CD4-positive, alpha-beta T cell treated with Interleukin-12 subunit alpha and Interleukin-12 subunit beta, for 1 hour (primary cell): ENCODE results near the gene PTP4A1.
"Not testable (repeated sequence)": the region's sequence is repeated elsewhere in the genome, so short reads cannot be mapped to it uniquely, and the experiment has no call there.

Experiments used
- DNase-seq: peaks from one replicate; pipeline ENCODE4 v3.0.0-alpha.2; 2020

PTP4A1 gene

GRCh38 chr6:63584566-63584965 is 12.3 kb downstream of the PTP4A1 start:
- DNase-seq = no peak

- not testable (repeated sequence) for DNase-seq
Observed at GRCh38 chr6:63585652-63586051, 13.4 kb downstream of the PTP4A1 start.

DNA sequence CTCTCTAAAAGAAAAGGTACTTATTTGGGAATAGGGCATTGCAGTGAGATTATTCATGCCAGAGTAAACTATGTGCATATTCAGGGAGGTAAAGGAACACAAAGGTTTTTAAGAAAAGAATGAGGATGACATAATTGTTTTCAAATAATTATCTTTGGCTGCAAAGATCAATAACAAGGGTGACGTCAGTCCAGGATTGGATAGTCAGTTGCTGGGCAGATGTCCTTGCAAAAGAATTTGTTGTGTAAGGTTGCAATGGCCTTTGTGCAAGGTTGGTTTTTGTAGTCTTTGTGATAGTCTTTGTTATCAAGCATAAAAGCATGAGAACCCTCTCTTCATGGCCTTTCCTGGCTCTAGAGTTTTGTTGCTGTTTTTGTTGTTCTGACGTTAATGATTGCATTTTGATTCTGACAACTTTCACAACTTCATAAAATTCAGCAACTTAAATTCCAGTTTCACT is 17.7 kb downstream of the PTP4A1 start:
- DNase-seq = no peak

- DNase-seq = no peak
Observed at GRCh38 chr6:63592886-63593285, 20.6 kb downstream of the PTP4A1 start.

DNA sequence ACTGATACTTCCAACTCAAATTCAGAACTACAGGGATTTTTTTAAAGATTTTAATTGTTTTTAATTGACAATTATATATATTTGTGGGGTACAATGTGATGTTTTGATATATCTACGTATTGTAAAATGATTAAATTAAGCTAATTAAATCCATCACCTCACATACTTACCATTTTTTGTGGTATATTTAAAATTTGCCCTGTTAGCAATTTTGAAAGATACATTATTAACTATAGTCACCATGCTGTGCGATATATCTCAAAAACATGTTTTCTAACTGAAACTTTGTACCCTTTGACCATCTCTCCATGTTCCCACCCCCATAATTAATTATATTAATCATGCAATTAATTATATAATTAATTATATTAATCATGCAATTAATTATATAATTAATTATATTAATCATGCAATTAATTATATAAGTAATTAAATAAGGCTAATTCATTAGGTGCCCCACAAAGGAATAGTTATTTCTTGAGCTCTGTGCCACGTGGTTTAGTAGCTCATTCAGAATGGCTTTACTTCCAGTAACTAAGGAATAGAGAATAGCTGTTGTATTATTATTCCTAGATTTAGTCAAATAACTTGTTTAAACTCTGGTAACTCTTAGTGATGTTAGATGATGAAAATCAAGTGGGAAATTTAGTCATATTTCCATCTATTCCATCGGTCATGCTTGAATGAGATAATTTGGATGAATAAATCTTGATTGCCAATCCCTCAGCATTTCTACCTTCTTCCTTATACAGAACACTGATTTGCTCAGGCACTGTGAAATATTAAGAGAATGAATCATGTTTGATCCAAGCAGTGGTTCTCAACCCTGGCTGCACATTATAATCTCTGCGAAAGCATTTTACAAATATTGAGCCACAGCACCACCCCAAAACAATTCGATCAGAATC is 25.1 kb downstream of the PTP4A1 start:
- DNase-seq = no peak

DNA sequence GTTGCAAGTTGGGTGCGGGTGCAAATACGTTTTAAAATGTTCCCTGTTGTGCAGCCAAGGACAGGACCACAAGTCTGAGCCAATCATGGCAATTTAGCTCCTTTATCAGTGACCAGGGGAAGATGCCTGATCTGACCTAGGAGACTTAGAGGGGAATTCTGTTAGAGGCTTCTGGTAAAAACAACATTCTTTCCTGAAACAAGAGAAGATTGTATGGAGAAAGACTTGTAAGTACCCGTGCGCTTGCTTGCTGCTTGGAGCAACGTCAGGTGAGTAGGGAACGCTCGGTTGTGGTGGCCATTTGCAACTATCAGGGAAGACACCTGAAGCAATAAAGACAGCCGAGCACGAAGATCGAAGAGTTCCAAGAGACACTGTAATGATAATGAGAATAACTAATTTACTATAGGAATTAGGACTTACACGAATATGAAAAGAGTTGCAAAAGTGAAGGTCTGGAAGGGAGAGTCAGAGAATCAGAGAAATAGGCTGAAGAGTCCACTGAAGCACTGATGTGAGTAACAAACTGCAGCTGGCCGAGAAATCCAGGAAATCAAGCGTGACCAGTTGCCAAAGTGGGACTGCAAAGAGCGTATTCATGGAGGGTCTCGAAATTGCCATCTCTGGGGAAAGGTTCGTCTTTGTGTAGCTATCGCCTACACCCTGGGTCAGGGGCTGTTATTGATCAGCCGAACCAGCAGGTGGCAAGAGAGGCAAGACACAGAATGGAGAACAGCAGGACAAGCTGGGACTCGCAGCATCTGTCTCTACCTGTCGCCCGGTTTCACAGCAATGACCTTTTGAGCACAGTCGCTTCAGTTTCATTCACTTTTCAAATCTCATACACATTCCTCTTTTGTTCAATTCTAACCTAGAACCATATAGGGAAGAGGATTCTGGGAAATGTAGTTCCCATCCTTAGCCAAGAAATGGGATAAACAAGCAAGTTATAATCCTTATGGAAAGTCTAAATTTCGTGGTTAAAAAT is 26.1 kb downstream of the PTP4A1 start:
- DNase-seq = peak; percentile 83

DNA sequence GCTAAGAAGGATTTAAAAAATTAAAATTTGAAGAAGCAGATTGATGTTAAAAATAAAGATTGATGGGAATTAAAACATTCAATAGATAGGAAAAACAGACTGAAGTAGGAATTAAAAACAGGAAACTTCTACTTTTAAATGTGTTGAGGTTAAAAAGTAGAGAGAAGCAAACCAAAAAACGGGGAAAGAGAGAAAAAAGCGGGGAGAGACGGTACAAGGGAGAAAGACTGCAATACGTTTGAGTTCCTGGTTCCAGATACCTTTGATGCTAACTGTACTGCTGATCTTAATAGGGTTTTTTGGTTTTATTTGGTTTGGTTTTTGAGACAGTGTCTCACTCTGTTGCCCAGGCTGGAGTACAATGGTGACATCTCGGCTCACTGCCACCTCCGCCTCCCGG is 27.0 kb downstream of the PTP4A1 start:
- DNase-seq = no peak

DNA sequence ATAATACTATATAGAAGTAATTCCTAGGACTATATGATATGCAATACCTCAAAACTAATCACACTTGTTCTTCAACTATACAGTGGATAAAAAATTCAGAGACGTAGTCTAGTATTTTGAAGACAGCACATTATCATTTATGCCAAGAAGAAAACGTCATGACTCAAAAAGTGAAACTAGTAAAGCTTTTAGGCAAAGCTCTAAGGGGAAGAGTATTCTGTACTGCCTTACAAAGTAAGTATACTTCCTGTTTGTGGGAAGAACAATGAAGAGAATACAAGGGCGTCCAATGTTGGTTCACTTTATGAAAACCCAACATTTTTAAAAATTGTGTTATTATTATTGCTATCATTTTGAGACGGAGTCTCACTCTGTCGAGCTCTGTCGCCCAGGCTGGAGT is 27.9 kb downstream of the PTP4A1 start:
- no peak for DNase-seq

DNA sequence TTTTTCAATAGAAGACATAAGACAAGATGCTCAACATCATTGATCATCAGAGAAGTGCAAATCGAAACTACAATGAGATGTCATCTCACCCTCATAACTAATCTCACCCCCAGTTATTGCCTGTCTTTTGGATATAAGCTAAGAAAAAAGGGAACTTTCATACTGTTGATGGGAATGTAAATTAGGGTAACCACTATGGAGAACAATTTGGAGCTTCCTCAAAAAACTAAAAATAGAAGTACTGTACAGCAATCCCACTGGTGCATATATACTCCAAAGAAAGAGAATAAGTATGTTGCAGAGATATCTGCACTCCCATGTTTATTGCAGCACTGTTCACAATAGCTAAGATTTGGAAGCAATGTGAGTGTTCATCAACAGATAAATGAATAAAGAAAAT is 37.0 kb downstream of the PTP4A1 start:
- DNase-seq = no peak

GRCh38 chr6:63610944-63611343 is 38.7 kb downstream of the PTP4A1 start:
- no peak for DNase-seq

DNA sequence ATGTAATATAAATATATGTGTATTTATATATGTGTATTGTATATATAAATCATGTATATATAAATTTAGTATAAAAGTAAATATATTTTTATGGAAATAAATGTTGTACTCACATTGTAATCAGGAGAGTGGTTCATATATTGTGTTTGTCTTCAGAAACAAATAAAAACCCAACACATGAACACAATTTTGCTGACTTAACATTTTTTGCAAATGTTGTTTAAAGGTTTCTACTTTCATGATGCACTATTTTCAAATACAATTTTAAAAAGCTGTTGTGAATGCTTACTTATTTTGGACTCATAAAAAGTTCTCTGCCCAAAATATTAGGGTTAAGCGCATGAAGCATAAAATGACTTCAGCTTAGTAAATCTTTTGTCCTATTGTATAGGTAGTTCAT is 39.3 kb downstream of the PTP4A1 start:
- no peak for DNase-seq

- DNase-seq = no peak
Observed at GRCh38 chr6:63615590-63615989, 43.3 kb downstream of the PTP4A1 start.
